HepG2 (cell line): ENCODE data around the gene PRR22. TPM values are rescaled to one million over a fixed set of nuclear protein-coding genes. Genes with fewer than 3 reads are reported as not detected.

Experiments
- ARNT ChIP-seq: fragments of 450-650 bp; IDR thresholded peaks from 2 replicates; pipeline ENCODE4 v1.6.1; 2017
- ASH2L ChIP-seq: fragments of 300-600, 200-600 bp; sonication (generic); IDR thresholded peaks from 2 replicates; pipeline ENCODE4 v1.7.0; 2017; ENCODE audit warnings: low read depth, mild to moderate bottlenecking, moderate library complexity, mixed read lengths, low read length; ENCODE audit not compliant: insufficient read length
- ATM ChIP-seq: fragments of 450-650 bp; IDR thresholded peaks from 2 replicates; pipeline ENCODE4 v1.7.1; 2017; ENCODE audit warnings: mild to moderate bottlenecking, borderline replicate concordance
- CBX1 ChIP-seq: IDR thresholded peaks from one replicate; pipeline ENCODE4 v1.6.1; 2016; ENCODE audit warnings: antibody characterized with exemption, low read depth
- CCDC6 ChIP-seq: sonication (generic); formaldehyde crosslinking; IDR thresholded peaks from 2 replicates; pipeline ENCODE4 v1.8.1; 2022; ENCODE audit warnings: mild to moderate bottlenecking, missing genetic modification reagents, moderate library complexity
- FOXA3 ChIP-seq: IDR thresholded peaks from 2 replicates; pipeline ENCODE4 v1.6.1; 2016; ENCODE audit warnings: missing genetic modification reagents, missing compliant biosample characterization
- FOXJ3 ChIP-seq: sonication (generic); formaldehyde crosslinking; IDR thresholded peaks from 2 replicates; pipeline ENCODE4 v1.4.0; 2020; ENCODE audit warnings: missing genetic modification reagents, mild to moderate bottlenecking, borderline replicate concordance
- GZF1 ChIP-seq: sonication (generic); formaldehyde crosslinking; IDR thresholded peaks from 2 replicates; pipeline ENCODE4 v1.5.1; 2020; ENCODE audit warnings: mild to moderate bottlenecking, missing genetic modification reagents
- MNT ChIP-seq: fragments of 450-650 bp; IDR thresholded peaks from 2 replicates; pipeline ENCODE4 v1.6.1; 2016
- MYC ChIP-seq: sonication (generic); formaldehyde crosslinking; IDR thresholded peaks from 2 replicates; pipeline ENCODE4 v1.9.0; 2021; ENCODE audit warnings: missing genetic modification reagents, borderline replicate concordance
- RARA ChIP-seq: IDR thresholded peaks from 2 replicates; pipeline ENCODE4 v1.6.1; 2016; ENCODE audit warnings: missing genetic modification reagents, missing compliant biosample characterization
- RELA ChIP-seq: sonication (generic); formaldehyde crosslinking; IDR thresholded peaks from 2 replicates; pipeline ENCODE4 v1.4.0; 2020; ENCODE audit warnings: missing genetic modification reagents
- TBX3 ChIP-seq: fragments of 450-650 bp; IDR thresholded peaks from 2 replicates; pipeline ENCODE4 v1.6.1; 2017; ENCODE audit warnings: antibody characterized with exemption, mild to moderate bottlenecking, inconsistent platforms, borderline replicate concordance
- ZBTB8A ChIP-seq: sonication (generic); formaldehyde crosslinking; IDR thresholded peaks from 2 replicates; pipeline ENCODE4 v1.4.0; 2020; ENCODE audit warnings: mild to moderate bottlenecking, low read depth, missing genetic modification reagents, borderline replicate concordance
- ZKSCAN5 ChIP-seq: sonication (generic); formaldehyde crosslinking; IDR thresholded peaks from 2 replicates; pipeline ENCODE4 v1.5.1; 2020; ENCODE audit warnings: mild to moderate bottlenecking, missing genetic modification reagents
- ZNF451 ChIP-seq: sonication (generic); formaldehyde crosslinking; IDR thresholded peaks from 2 replicates; pipeline ENCODE4 v1.5.0; 2020; ENCODE audit warnings: mild to moderate bottlenecking, missing genetic modification reagents
- ZNF552 ChIP-seq: sonication (generic); formaldehyde crosslinking; IDR thresholded peaks from 2 replicates; pipeline ENCODE4 v1.9.0; 2022; ENCODE audit warnings: missing genetic modification reagents, mild to moderate bottlenecking, borderline replicate concordance
- ZNF652 ChIP-seq: IDR thresholded peaks from 2 replicates; pipeline ENCODE4 v1.6.1; 2016; ENCODE audit warnings: low read depth, borderline replicate concordance
- ZNF7 ChIP-seq: IDR thresholded peaks from 2 replicates; pipeline ENCODE4 v1.6.1; 2016; ENCODE audit warnings: missing biosample characterization, missing genetic modification reagents
- ZNF75D ChIP-seq: sonication (generic); formaldehyde crosslinking; IDR thresholded peaks from 2 replicates; pipeline ENCODE4 v1.8.1; 2023; ENCODE audit warnings: missing genetic modification reagents, mild to moderate bottlenecking, borderline replicate concordance
- polyA plus RNA-seq, 8 experiments: library from polyadenylated mRNA; depleted of rRNA in 3 of 8; stranded (reverse) in 7 of 8; unstranded in 1 of 8; fragments of >200 nt; fragmentation: Illumina TruSeq in 4 of 8; extraction: Trizol in 4 of 8; gene quantifications; 2 replicates each; pipeline versions ENCODE4 v1.2.1 to v1.2.3, GENCODE V29; 2011 to 2016; ENCODE audit warnings: low read depth in 4 of 8, missing spikeins in 1 of 8, mixed read lengths in 1 of 8; ENCODE audit not compliant: insufficient read depth in 1 of 8
- total RNA-seq, 5 experiments: library from RNA; depleted of rRNA; stranded (reverse); fragments of >200 nt; fragmentation: Illumina TruSeq; extraction: Trizol; gene quantifications; 2 replicates each; pipeline ENCODE4 v1.2.3, GENCODE V29; 2016; ENCODE audit warnings: low read depth in 1 of 5
- TF ChIP-seq, protein P1 (sequence below): sonication (generic); formaldehyde crosslinking; IDR thresholded peaks from 2 replicates; pipeline ENCODE4 v1.4.0; 2020; ENCODE audit warnings: missing genetic modification reagents; ENCODE audit errors: not compliant biosample characterization
- TF ChIP-seq, protein P2 (sequence below): sonication (generic); formaldehyde crosslinking; IDR thresholded peaks from 2 replicates; pipeline ENCODE4 v1.4.0; 2020; ENCODE audit warnings: missing genetic modification reagents, borderline replicate concordance
- TF ChIP-seq, protein P3 (sequence below): sonication (generic); formaldehyde crosslinking; IDR thresholded peaks from 2 replicates; pipeline ENCODE4 v1.4.0; 2020; ENCODE audit warnings: mild to moderate bottlenecking, low read depth, missing genetic modification reagents

The PRR22 gene
- total and polyA plus RNA-seq, 2 of the 13 experiments (the other 11 are each of a cell fraction or from before 2014, with no cell fraction given), result 0.84 to 2.3 TPM

DNA sequence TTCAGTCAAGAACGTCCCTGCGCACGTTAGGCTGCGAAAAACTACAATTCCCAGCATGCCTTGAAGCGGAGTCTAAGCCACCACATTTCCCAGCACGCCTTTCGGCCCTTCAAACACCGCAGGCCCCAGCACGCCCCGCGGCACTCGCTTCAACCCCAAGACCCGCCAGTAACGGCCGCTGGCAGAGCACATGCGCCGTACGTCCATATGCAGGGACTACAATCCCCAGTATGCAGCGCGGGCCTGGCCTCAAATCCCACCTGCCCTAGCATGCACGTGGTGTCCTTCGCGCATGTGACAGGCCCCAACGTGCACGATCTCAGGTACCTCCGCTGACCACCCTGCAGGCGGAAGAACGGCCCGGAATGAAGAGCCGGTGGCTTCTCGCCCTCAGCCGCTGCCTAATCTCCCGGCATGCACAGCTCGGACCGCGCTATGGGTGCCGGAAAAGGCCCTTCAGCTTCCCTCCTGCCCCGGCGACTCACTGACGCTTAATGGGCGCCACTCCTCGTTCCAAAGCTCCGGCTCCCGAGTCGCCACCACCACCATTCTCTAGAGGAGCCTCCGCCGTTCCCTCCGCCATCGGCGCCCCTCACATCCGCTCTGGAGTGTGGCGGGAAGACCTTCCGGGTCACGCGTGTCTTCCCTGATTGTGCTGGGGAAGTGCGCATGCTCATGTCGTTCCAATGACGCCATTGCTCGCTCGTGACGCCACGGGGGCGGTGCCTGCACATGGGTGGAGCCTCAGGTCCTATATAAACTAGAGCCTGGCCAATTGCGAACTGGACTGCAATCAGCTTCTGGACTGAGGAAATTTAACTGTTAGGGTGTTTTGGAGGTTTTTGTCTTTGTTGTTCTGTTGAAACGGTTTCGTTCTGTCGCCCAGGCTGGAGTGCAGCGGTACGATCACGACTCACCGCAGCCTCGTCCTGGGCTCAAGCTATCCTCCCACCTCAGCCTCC, 6.3 kb upstream of the PRR22 start, which contains the start of gene DUS3L (continued):
- TF ChIP-seq ZNF552 (CRISPR knock-in tag), result peak; percentile 73; the same call in 1 of the 2 replicates
- TF ChIP-seq, protein P1, sequence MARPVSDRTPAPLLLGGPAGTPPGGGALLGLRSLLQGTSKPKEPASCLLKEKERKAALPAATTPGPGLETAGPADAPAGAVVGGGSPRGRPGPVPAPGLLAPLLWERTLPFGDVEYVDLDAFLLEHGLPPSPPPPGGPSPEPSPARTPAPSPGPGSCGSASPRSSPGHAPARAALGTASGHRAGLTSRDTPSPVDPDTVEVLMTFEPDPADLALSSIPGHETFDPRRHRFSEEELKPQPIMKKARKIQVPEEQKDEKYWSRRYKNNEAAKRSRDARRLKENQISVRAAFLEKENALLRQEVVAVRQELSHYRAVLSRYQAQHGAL (CRISPR knock-in tag), result no peak
- TF ChIP-seq MYC, result peak; percentile 100
- TF ChIP-seq ATM, result no peak
- TF ChIP-seq ASH2L, result peak; percentile 70
- no peak; the same call in 1 of the 2 replicates for TF ChIP-seq CCDC6 (CRISPR knock-in tag)
- TF ChIP-seq, protein P2, sequence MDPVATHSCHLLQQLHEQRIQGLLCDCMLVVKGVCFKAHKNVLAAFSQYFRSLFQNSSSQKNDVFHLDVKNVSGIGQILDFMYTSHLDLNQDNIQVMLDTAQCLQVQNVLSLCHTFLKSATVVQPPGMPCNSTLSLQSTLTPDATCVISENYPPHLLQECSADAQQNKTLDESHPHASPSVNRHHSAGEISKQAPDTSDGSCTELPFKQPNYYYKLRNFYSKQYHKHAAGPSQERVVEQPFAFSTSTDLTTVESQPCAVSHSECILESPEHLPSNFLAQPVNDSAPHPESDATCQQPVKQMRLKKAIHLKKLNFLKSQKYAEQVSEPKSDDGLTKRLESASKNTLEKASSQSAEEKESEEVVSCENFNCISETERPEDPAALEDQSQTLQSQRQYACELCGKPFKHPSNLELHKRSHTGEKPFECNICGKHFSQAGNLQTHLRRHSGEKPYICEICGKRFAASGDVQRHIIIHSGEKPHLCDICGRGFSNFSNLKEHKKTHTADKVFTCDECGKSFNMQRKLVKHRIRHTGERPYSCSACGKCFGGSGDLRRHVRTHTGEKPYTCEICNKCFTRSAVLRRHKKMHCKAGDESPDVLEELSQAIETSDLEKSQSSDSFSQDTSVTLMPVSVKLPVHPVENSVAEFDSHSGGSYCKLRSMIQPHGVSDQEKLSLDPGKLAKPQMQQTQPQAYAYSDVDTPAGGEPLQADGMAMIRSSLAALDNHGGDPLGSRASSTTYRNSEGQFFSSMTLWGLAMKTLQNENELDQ (CRISPR knock-in tag), result no peak
- no peak for TF ChIP-seq FOXJ3 (CRISPR knock-in tag)
- no peak for TF ChIP-seq ZNF7 (CRISPR knock-in tag)
- peak; percentile 59; the same call in 1 of the 2 replicates for TF ChIP-seq FOXA3 (CRISPR knock-in tag)
- no peak for TF ChIP-seq ARNT
- 0 out of 2 replicates have a peak, but pooled peaks have one; percentile 70 for TF ChIP-seq ZNF451 (CRISPR knock-in tag)
- TF ChIP-seq MNT, result peak; percentile 97
- 0 out of 2 replicates have a peak, but pooled peaks have one; percentile 16 for TF ChIP-seq TBX3
- no peak for TF ChIP-seq ZNF652 (CRISPR knock-in tag)
- TF ChIP-seq CBX1, result peak; percentile 41
- peak; percentile 69; the same call in 1 of the 2 replicates for TF ChIP-seq ZNF75D (CRISPR knock-in tag)
- TF ChIP-seq RARA, result peak; percentile 53
- TF ChIP-seq, protein P3, sequence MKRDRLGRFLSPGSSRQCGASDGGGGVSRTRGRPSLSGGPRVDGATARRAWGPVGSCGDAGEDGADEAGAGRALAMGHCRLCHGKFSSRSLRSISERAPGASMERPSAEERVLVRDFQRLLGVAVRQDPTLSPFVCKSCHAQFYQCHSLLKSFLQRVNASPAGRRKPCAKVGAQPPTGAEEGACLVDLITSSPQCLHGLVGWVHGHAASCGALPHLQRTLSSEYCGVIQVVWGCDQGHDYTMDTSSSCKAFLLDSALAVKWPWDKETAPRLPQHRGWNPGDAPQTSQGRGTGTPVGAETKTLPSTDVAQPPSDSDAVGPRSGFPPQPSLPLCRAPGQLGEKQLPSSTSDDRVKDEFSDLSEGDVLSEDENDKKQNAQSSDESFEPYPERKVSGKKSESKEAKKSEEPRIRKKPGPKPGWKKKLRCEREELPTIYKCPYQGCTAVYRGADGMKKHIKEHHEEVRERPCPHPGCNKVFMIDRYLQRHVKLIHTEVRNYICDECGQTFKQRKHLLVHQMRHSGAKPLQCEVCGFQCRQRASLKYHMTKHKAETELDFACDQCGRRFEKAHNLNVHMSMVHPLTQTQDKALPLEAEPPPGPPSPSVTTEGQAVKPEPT (CRISPR knock-in tag), result no peak; the same call in 1 of the 2 replicates
- no peak for TF ChIP-seq RELA (CRISPR knock-in tag)
- 0 out of 2 replicates have a peak, but pooled peaks have one; percentile 21 for TF ChIP-seq ZKSCAN5 (CRISPR knock-in tag)
- TF ChIP-seq GZF1 (CRISPR knock-in tag), result peak; percentile 69; the same call in 1 of the 2 replicates
- no peak for TF ChIP-seq ZBTB8A (CRISPR knock-in tag)
